Measurements from ENCODE around the gene WIPI1. TPM values are rescaled to one million over a fixed set of nuclear protein-coding genes. Genes with fewer than 3 reads are reported as not detected.

Gene WIPI1
- total RNA-seq, 2 donors from 2014 or later, result 77.1 to 79.1 TPM

- H3K9ac ChIP-seq (ENCODE audit: low read depth in 2 of 2, low read length in 2 of 2), result no peak overlapping the region
- no peaks in the 10 kb centered on the region for H3K36me3 ChIP-seq
- no peaks in the 10 kb centered on the region for H3K9me3 ChIP-seq
- H3K4me3 ChIP-seq, result no peak overlapping the region
- no peak overlapping the region for H3K27ac ChIP-seq
- intact Hi-C loops (cut with DNase I), result no loop called here
- no peaks in the 10 kb centered on the region for H3K4me1 ChIP-seq
- TF ChIP-seq, protein P1, sequence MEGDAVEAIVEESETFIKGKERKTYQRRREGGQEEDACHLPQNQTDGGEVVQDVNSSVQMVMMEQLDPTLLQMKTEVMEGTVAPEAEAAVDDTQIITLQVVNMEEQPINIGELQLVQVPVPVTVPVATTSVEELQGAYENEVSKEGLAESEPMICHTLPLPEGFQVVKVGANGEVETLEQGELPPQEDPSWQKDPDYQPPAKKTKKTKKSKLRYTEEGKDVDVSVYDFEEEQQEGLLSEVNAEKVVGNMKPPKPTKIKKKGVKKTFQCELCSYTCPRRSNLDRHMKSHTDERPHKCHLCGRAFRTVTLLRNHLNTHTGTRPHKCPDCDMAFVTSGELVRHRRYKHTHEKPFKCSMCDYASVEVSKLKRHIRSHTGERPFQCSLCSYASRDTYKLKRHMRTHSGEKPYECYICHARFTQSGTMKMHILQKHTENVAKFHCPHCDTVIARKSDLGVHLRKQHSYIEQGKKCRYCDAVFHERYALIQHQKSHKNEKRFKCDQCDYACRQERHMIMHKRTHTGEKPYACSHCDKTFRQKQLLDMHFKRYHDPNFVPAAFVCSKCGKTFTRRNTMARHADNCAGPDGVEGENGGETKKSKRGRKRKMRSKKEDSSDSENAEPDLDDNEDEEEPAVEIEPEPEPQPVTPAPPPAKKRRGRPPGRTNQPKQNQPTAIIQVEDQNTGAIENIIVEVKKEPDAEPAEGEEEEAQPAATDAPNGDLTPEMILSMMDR (IDR thresholded peaks at IDR 0.05), result no peak
- H3K27me3 ChIP-seq, result no peaks in the 10 kb centered on the region
- DNase-seq, result peak; percentile 9
Observed at GRCh38 chr17:68397108-68397536, 60.2 kb downstream of the WIPI1 start.

- Histone ChIP-seq H3K4me3 (no peak overlapping the region), H3K36me3 (no peaks in the 10 kb centered on the region), H3K4me1 (no peaks in the 10 kb centered on the region), H3K27me3 (no peaks in the 10 kb centered on the region), H3K9me3 (no peaks in the 10 kb centered on the region), H3K27ac (no peak overlapping the region), H3K9ac (ENCODE audit: low read depth in 2 of 2, low read length in 2 of 2) (no peak overlapping the region)
- DNase-seq, result no peak
- TF ChIP-seq, protein P1 (IDR thresholded peaks at IDR 0.05), result no peak
- intact Hi-C loops (cut with DNase I), result no loop called here
Observed at GRCh38 chr17:68396226-68397107, 60.8 kb downstream of the WIPI1 start.

DNA sequence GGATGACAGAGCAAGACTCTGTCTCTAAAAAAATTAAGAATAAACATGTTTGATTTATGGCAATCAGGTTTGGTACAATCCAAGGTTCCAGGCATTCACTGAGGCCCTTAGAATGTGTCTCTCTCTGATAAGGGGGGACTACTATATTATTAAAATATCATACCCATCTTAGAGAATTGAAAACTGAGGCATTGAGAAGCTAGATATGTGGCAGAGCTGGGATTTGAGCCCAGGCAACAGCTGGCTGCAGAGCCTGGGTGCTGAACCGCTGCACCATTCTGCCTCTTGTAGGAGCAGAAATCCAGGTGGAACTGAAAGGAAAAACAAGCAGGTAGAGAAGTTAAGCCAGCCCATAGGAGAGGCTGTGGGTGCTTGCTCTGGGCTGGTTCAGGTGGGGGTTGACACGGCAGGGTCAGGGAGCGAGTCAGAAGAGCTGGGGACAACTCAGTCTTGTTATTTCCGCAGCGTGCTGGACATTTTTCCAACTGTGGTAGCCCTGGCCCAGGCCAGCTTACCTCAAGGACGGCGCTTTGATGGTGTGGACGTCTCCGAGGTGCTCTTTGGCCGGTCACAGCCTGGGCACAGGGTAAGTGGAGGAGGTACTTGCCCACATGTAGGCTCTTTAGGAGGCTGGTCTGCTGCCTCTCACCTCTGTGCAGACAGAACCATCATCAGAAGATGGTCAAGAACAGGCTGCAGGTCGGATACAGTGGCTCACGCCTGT, 62.5 kb downstream of the WIPI1 start:
- Histone ChIP-seq H3K36me3 (no peaks in the 10 kb centered on the region), H3K27me3 (no peaks in the 10 kb centered on the region), H3K9ac (ENCODE audit: low read depth in 2 of 2, low read length in 2 of 2) (no peak overlapping the region), H3K4me3 (no peak overlapping the region), H3K27ac (no peak overlapping the region), H3K9me3 (no peaks in the 10 kb centered on the region), H3K4me1 (no peaks in the 10 kb centered on the region)
- TF ChIP-seq, protein P1 (IDR thresholded peaks at IDR 0.05), result no peak
- DNase-seq, result peak; percentile 4
- intact Hi-C loops (cut with DNase I), result no loop called here

- peak; percentile 6 for DNase-seq
- TF ChIP-seq, protein P1 (IDR thresholded peaks at IDR 0.05), result no peak
- Histone ChIP-seq H3K36me3 (no peaks in the 10 kb centered on the region), H3K27ac (no peak overlapping the region), H3K27me3 (no peaks in the 10 kb centered on the region), H3K9me3 (no peaks in the 10 kb centered on the region), H3K9ac (ENCODE audit: low read depth in 2 of 2, low read length in 2 of 2) (no peak overlapping the region), H3K4me1 (no peaks in the 10 kb centered on the region), H3K4me3 (no peak overlapping the region)
- intact Hi-C loops (cut with DNase I), result no loop called here
Observed at GRCh38 chr17:68391561-68392268, 65.6 kb downstream of the WIPI1 start.

- Histone ChIP-seq H3K9ac (ENCODE audit: low read depth in 2 of 2, low read length in 2 of 2) (no peak overlapping the region), H3K36me3 (no peaks in the 10 kb centered on the region), H3K27ac (no peak overlapping the region), H3K4me3 (no peak overlapping the region), H3K27me3 (no peaks in the 10 kb centered on the region), H3K4me1 (no peaks in the 10 kb centered on the region), H3K9me3 (no peaks in the 10 kb centered on the region)
- intact Hi-C loops (cut with DNase I), result no loop called here
- TF ChIP-seq, protein P1 (IDR thresholded peaks at IDR 0.05), result no peak
- no peak for DNase-seq
Observed at GRCh38 chr17:68390888-68391545, 66.3 kb downstream of the WIPI1 start.

Data from colonic mucosa (tissue), 4 donors.